ENCODE measurements around the gene PRG2. TPM values are rescaled to one million over a fixed set of nuclear protein-coding genes. Genes with fewer than 3 reads are reported as not detected.

PRG2 gene
- total RNA-seq, 4 donors from 2014 or later = 0.36 to 1.8 TPM; not detected in 2

DNA sequence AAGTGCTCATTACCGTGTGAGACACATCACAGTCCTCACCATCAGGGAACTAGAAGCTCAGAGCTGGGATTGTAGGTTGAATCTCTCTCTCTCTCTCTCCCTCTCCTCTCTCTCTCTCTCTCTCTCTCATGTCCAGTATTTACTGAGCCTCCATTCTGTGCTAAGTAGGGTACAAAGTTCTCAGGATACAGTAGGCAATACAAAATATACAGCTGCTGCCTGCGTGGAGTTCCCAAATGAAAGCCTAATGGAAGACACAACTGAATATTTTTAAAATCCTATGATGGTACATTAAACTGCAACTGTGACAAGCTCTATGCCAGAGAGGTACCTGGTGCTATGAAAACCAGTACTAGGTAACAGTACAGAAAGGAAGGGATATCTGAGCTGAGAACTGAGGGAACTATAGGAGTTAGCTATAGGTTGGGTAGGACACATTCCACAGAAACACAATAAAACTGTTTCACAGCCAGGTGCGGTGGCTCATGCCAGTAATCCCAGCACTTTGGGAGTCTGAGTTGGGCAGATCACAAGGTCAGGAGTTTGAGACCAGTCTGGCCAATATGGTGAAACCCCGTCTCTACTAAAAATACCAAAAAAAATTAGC is 9.6 kb upstream of the PRG2 start:
- H3K9me3 ChIP-seq = no peaks in the 10 kb centered on the region
- no peak for TF ChIP-seq POLR2A (IDR thresholded peaks at IDR 0.05)
- H3K27me3 ChIP-seq = no peaks in the 10 kb centered on the region
- 81% methylated on average over 4 of the region's 4 CpGs for WGBS
- DNase-seq (ENCODE audit: low spot score in 2 of 2) = no peak
- no peaks in the 10 kb centered on the region for H3K4me1 ChIP-seq
- H3K27ac ChIP-seq = no peak overlapping the region
- H3K4me3 ChIP-seq = no peak overlapping the region
- no peaks in the 10 kb centered on the region for H3K36me3 ChIP-seq

DNA sequence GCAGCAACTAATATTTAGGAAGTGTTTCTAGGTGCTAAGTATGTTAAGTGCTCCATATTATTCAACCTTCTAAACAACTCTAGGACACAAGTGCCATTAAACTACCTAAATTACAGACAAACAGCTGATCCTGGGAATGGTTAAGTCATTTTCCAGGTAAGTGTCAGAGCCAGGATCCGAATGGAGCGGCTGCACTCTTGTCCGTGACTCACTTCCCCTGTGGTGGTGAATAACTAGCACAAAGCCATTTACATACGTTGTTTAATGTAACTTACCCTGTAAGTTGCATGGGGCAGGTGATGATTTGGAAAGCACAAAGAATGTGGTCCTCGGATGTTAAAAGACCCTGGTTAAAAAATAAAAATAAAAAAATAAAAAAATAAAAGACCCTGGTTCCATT is 8.8 kb upstream of the PRG2 start:
- no peak overlapping the region for H3K4me3 ChIP-seq
- H3K27ac ChIP-seq = no peak overlapping the region
- no peaks in the 10 kb centered on the region for H3K36me3 ChIP-seq
- no peak for DNase-seq (ENCODE audit: low spot score in 2 of 2)
- TF ChIP-seq POLR2AphosphoS5 (IDR thresholded peaks at IDR 0.05) (no peak), EP300 (IDR thresholded peaks at IDR 0.05) (no peak), POLR2A (IDR thresholded peaks at IDR 0.05) (no peak)
- TF ChIP-seq, protein P1, sequence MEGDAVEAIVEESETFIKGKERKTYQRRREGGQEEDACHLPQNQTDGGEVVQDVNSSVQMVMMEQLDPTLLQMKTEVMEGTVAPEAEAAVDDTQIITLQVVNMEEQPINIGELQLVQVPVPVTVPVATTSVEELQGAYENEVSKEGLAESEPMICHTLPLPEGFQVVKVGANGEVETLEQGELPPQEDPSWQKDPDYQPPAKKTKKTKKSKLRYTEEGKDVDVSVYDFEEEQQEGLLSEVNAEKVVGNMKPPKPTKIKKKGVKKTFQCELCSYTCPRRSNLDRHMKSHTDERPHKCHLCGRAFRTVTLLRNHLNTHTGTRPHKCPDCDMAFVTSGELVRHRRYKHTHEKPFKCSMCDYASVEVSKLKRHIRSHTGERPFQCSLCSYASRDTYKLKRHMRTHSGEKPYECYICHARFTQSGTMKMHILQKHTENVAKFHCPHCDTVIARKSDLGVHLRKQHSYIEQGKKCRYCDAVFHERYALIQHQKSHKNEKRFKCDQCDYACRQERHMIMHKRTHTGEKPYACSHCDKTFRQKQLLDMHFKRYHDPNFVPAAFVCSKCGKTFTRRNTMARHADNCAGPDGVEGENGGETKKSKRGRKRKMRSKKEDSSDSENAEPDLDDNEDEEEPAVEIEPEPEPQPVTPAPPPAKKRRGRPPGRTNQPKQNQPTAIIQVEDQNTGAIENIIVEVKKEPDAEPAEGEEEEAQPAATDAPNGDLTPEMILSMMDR (IDR thresholded peaks at IDR 0.05) = no peak
- WGBS = 88% methylated on average over 5 of the region's 5 CpGs
- no peaks in the 10 kb centered on the region for H3K27me3 ChIP-seq
- no peaks in the 10 kb centered on the region for H3K9me3 ChIP-seq
- no peaks in the 10 kb centered on the region for H3K4me1 ChIP-seq

DNA sequence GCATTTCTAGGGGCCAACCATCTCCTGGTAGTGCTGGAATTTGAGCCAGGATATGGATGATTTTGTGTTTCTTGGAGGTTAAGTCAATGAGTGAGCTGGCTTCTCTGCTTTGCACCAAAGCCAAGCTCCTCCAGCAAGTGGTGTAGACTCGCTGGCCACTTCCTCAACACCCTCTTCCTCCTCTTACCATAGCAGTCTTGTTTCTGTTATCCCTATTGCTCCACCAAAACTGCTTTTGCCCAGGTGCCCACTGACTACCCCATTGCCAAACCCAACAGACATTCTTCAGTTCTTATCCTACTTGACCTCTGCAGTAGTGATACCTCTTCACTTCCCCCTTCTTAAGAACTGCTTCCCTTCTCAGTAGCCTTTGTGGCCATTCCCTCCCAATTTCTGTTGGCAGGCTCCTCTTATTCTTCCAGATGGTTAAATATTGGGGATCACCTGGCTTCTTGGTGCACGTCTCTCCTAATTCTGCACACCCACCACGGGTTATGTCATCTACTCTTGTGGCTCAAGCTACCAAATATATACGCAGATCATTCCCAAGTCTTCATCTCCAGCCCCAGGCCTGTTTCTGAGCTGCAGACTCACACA is 7.0 kb upstream of the PRG2 start:
- H3K9me3 ChIP-seq = no peaks in the 10 kb centered on the region
- TF ChIP-seq POLR2A (IDR thresholded peaks at IDR 0.05) (no peak), EP300 (IDR thresholded peaks at IDR 0.05) (no peak), POLR2AphosphoS5 (IDR thresholded peaks at IDR 0.05) (no peak)
- TF ChIP-seq, protein P1 (IDR thresholded peaks at IDR 0.05) = no peak
- H3K4me3 ChIP-seq = no peak overlapping the region
- H3K27ac ChIP-seq = no peak overlapping the region
- H3K36me3 ChIP-seq = no peaks in the 10 kb centered on the region
- H3K27me3 ChIP-seq = no peaks in the 10 kb centered on the region
- H3K4me1 ChIP-seq = no peaks in the 10 kb centered on the region
- DNase-seq (ENCODE audit: low spot score in 2 of 2) = no peak
- WGBS = 87% methylated on average over 4 of the region's 4 CpGs

DNA sequence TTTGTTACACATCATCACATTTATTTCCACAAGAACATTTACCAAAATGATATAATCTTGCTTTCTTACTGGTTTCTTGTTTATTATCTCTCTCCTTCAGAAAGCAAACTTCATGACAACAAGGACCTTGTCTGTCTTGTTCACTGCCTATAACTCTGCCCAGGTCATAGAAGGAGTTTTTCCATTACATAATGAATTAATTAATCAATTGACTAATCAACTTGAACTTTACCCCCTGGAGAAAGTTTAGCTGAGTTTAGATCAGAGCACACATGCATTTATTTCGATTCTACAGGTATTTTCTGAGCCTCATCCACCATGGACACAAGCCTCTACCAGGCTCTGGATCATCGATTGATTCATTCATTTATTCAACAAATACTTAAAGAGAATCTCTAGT is 6.3 kb upstream of the PRG2 start:
- H3K9me3 ChIP-seq = no peaks in the 10 kb centered on the region
- no peaks in the 10 kb centered on the region for H3K4me1 ChIP-seq
- DNase-seq (ENCODE audit: low spot score in 2 of 2) = no peak
- no peaks in the 10 kb centered on the region for H3K36me3 ChIP-seq
- H3K27me3 ChIP-seq = no peaks in the 10 kb centered on the region
- TF ChIP-seq EP300 (IDR thresholded peaks at IDR 0.05) (no peak), POLR2AphosphoS5 (IDR thresholded peaks at IDR 0.05) (no peak), POLR2A (IDR thresholded peaks at IDR 0.05) (no peak)
- TF ChIP-seq, protein P1 (IDR thresholded peaks at IDR 0.05) = no peak
- 83% methylated on average over 2 of the region's 2 CpGs for WGBS
- H3K27ac ChIP-seq = no peak overlapping the region
- no peak overlapping the region for H3K4me3 ChIP-seq

DNA sequence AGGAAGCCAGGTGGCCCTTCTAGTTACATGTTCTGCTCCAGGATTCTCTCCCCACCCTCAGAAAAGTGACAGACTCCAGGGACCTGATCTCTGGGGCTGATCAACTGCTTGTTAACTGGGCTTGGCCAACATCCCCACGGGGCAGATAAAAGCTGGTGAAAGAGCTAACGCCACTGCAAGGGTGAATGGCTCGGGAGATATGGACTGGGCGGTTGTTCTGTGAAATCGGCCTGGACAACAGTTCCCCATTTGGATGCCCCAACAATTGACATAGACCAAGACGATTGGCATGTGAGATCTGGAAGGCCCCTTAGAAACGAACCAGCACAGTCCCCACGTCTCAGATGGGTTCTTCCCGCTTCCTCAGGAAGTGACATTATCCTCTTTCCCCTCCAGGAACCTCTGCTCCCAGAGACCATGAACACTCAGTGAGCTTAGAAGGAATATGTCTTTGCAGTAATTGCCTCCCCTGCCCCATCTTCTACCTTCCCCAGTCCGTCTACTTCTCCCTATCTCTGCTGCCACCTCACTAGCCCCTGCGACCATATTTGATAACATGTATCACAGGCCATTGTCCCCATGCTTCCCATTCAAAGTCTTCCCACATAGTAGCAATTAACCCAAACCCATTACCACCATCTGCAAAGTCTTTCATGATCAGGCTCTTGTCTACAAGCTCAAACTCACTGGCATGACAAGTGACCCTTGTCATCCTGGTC is 5.6 kb upstream of the PRG2 start:
- Histone ChIP-seq H3K4me3 (no peak overlapping the region), H3K9me3 (no peaks in the 10 kb centered on the region), H3K27ac (no peak overlapping the region), H3K36me3 (no peaks in the 10 kb centered on the region), H3K27me3 (no peaks in the 10 kb centered on the region), H3K4me1 (no peaks in the 10 kb centered on the region)
- 98% methylated on average over 11 of the region's 11 CpGs for WGBS
- TF ChIP-seq POLR2A (IDR thresholded peaks at IDR 0.05) (no peak), POLR2AphosphoS5 (IDR thresholded peaks at IDR 0.05) (no peak), EP300 (IDR thresholded peaks at IDR 0.05) (no peak)
- TF ChIP-seq, protein P1 (IDR thresholded peaks at IDR 0.05) = no peak
- no peak for DNase-seq (ENCODE audit: low spot score in 2 of 2)
